ENCODE results near the gene GTPBP6.
"Not testable (repeated sequence)": the region's sequence is repeated elsewhere in the genome, so short reads cannot be mapped to it uniquely, and the experiment has no call there.

Gene GTPBP6

GRCh38 chrX:357693-358471 is 39.3 kb upstream of the GTPBP6 start:
- no peak overlapping the region for H3K27ac ChIP-seq (ENCODE audit: low read length)
- H3K27me3 ChIP-seq (ENCODE audit: control insufficient read depth, insufficient read depth, low read length) = no peaks in the 10 kb centered on the region
- H3K4me1 ChIP-seq (ENCODE audit: control insufficient read depth, low read depth, low read length) = no peaks in the 10 kb centered on the region
- H3K4me3 ChIP-seq (ENCODE audit: low read length) = no peak overlapping the region
- no peak overlapping the region for H3K9ac ChIP-seq (ENCODE audit: low read length)
- H3K36me3 ChIP-seq (ENCODE audit: control insufficient read depth, low read depth, low read length) = peaks cover 13% of the 10 kb centered on the region
- H3K9me3 ChIP-seq (ENCODE audit: control insufficient read depth, low read depth, low read length) = no peaks in the 10 kb centered on the region

DNA sequence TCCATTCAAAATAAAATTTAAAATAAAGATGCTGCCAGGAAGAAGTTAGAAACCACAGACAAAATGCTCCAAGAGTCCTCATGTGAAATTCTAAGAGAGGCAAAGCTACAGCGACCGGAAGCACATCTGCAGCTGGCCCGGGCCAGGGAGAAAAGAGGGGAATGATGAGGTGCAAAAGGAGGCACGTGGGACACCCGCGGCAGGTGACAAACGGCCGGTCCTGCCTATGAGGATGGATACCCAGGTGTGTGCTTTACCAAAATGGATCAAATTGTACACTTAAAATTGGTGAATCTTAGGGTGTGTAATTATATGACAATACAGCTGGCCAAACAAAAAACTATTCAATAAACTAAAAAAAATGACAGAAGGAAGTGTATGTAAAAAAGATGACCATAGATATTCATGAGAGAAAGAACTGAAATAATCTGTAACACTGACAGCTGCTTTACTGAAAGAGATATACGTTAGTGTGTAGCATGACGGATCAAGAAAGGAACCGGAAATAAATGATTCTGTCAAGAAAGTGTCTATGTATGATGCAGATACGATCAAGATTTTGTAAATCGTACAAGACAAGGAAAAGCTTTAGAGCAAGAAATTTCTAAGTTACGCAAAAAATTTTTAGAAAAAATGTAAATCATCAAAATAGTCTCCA is 38.6 kb upstream of the GTPBP6 start:
- peaks cover 18% of the 10 kb centered on the region for H3K36me3 ChIP-seq (ENCODE audit: control insufficient read depth, low read depth, low read length)
- no peak overlapping the region for H3K27ac ChIP-seq (ENCODE audit: low read length)
- H3K4me3 ChIP-seq (ENCODE audit: low read length) = no peak overlapping the region
- no peaks in the 10 kb centered on the region for H3K4me1 ChIP-seq (ENCODE audit: control insufficient read depth, low read depth, low read length)
- no peaks in the 10 kb centered on the region for H3K9me3 ChIP-seq (ENCODE audit: control insufficient read depth, low read depth, low read length)
- H3K27me3 ChIP-seq (ENCODE audit: control insufficient read depth, insufficient read depth, low read length) = no peaks in the 10 kb centered on the region
- H3K9ac ChIP-seq (ENCODE audit: low read length) = no peak overlapping the region

GRCh38 chrX:356385-357034 is 37.9 kb upstream of the GTPBP6 start:
- H3K27ac ChIP-seq (ENCODE audit: low read length) = no peak overlapping the region
- no peaks in the 10 kb centered on the region for H3K27me3 ChIP-seq (ENCODE audit: control insufficient read depth, insufficient read depth, low read length)
- no peaks in the 10 kb centered on the region for H3K9me3 ChIP-seq (ENCODE audit: control insufficient read depth, low read depth, low read length)
- no peak overlapping the region for H3K9ac ChIP-seq (ENCODE audit: low read length)
- H3K36me3 ChIP-seq (ENCODE audit: control insufficient read depth, low read depth, low read length) = peaks cover 18% of the 10 kb centered on the region
- no peak overlapping the region for H3K4me3 ChIP-seq (ENCODE audit: low read length)
- H3K4me1 ChIP-seq (ENCODE audit: control insufficient read depth, low read depth, low read length) = no peaks in the 10 kb centered on the region

DNA sequence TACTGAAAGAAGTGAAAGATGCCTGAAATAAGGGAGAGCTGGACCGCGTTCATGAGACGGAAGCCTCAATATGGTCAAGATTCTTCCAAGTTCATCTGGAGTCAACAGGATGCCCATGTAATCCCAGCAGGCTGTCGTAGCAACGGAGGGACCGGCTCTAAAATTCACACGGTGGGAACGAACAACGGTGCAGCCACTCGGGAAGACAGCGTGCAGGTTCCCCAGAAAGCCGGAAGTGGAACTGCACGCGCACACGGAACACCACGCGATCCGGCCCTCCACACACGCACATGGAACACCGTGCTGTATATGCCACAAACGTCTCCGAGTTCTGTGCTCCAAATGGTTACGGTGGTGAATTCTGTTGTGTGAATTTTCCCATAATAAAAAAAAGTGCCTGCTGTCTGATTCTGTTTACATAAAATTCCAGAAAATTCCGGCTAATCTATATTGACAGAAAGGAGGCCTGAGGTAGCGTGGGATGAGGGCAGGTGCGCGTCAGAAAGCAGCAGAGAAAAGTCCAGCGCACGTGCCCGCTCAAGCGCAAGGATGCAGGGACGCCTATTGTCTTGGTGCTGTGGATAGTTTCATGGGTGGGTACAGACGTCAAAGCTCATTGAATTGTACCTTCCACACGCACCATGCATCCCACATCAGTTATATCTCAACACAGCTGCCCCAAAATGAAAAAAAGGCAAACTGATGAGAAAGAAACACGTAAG is 36.9 kb upstream of the GTPBP6 start:
- no peaks in the 10 kb centered on the region for H3K9me3 ChIP-seq (ENCODE audit: control insufficient read depth, low read depth, low read length)
- H3K4me1 ChIP-seq (ENCODE audit: control insufficient read depth, low read depth, low read length) = no peaks in the 10 kb centered on the region
- no peak overlapping the region for H3K4me3 ChIP-seq (ENCODE audit: low read length)
- no peaks in the 10 kb centered on the region for H3K27me3 ChIP-seq (ENCODE audit: control insufficient read depth, insufficient read depth, low read length)
- H3K27ac ChIP-seq (ENCODE audit: low read length) = no peak overlapping the region
- H3K36me3 ChIP-seq (ENCODE audit: control insufficient read depth, low read depth, low read length) = peaks cover 12% of the 10 kb centered on the region
- no peak overlapping the region for H3K9ac ChIP-seq (ENCODE audit: low read length)

GRCh38 chrX:353566-354535 is 35.3 kb upstream of the GTPBP6 start:
- no peaks in the 10 kb centered on the region for H3K27me3 ChIP-seq (ENCODE audit: control insufficient read depth, insufficient read depth, low read length)
- no peak overlapping the region for H3K27ac ChIP-seq (ENCODE audit: low read length)
- H3K9ac ChIP-seq (ENCODE audit: low read length) = no peak overlapping the region
- no peaks in the 10 kb centered on the region for H3K4me1 ChIP-seq (ENCODE audit: control insufficient read depth, low read depth, low read length)
- peaks cover 4% of the 10 kb centered on the region for H3K36me3 ChIP-seq (ENCODE audit: control insufficient read depth, low read depth, low read length)
- H3K9me3 ChIP-seq (ENCODE audit: control insufficient read depth, low read depth, low read length) = no peaks in the 10 kb centered on the region
- H3K4me3 ChIP-seq (ENCODE audit: low read length) = no peak overlapping the region

GRCh38 chrX:352582-353314 is 34.2 kb upstream of the GTPBP6 start:
- no peak overlapping the region for H3K9ac ChIP-seq (ENCODE audit: low read length)
- H3K36me3 ChIP-seq (ENCODE audit: control insufficient read depth, low read depth, low read length) = peaks cover 4% of the 10 kb centered on the region
- H3K4me1 ChIP-seq (ENCODE audit: control insufficient read depth, low read depth, low read length) = no peaks in the 10 kb centered on the region
- no peak overlapping the region for H3K27ac ChIP-seq (ENCODE audit: low read length)
- H3K27me3 ChIP-seq (ENCODE audit: control insufficient read depth, insufficient read depth, low read length) = no peaks in the 10 kb centered on the region
- H3K9me3 ChIP-seq (ENCODE audit: control insufficient read depth, low read depth, low read length) = no peaks in the 10 kb centered on the region
- no peak overlapping the region for H3K4me3 ChIP-seq (ENCODE audit: low read length)

DNA sequence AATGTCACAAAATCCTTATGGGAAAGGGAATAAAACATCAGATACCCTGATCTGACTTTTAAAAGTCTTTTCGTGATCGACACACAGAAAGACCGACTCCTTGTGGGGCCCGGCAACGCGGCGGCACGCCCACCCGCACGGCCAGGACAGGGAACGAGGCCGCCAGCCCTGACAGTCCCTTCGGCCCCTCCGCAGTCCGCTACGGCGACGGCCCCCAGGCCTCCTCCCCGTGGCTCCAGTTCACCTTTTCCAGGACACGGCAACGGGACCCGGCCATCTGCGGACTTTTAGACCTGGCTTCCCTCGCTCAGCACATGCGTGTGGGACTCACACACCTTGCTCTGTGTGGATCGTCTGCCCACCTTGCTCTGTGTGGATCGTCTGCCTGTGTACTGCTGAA is 33.6 kb upstream of the GTPBP6 start:
- Histone ChIP-seq H3K4me1 (ENCODE audit: control insufficient read depth, low read depth, low read length) (no peaks in the 10 kb centered on the region), H3K27ac (ENCODE audit: low read length) (no peak overlapping the region), H3K27me3 (ENCODE audit: control insufficient read depth, insufficient read depth, low read length) (no peaks in the 10 kb centered on the region), H3K36me3 (ENCODE audit: control insufficient read depth, low read depth, low read length) (peaks cover 4% of the 10 kb centered on the region), H3K4me3 (ENCODE audit: low read length) (no peak overlapping the region), H3K9me3 (ENCODE audit: control insufficient read depth, low read depth, low read length) (no peaks in the 10 kb centered on the region), H3K9ac (ENCODE audit: low read length) (no peak overlapping the region)

DNA sequence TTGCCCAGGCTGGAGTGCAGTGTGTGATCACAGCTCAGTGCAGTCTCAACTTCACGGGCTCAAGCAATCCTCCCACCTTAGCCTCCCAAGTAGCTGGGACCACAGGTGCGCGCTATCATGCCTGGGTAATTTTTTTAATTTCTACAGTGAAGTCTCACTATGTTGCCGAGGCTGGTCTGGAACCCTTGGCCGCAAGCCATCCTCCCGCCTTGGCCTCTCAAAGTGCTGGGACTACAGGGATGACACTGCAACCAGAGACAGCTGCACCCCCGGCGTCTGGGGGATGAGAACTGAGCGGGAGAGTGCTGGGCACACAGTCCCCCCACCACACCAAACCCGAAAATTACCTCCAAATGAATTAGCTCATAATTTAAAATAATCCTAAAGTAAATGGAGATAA is 33.1 kb upstream of the GTPBP6 start:
- Histone ChIP-seq H3K36me3 (ENCODE audit: control insufficient read depth, low read depth, low read length) (peaks cover 4% of the 10 kb centered on the region), H3K9ac (ENCODE audit: low read length) (no peak overlapping the region), H3K9me3 (ENCODE audit: control insufficient read depth, low read depth, low read length) (no peaks in the 10 kb centered on the region), H3K4me1 (ENCODE audit: control insufficient read depth, low read depth, low read length) (no peaks in the 10 kb centered on the region), H3K27me3 (ENCODE audit: control insufficient read depth, insufficient read depth, low read length) (no peaks in the 10 kb centered on the region), H3K4me3 (ENCODE audit: low read length) (no peak overlapping the region), H3K27ac (ENCODE audit: low read length) (no peak overlapping the region)

GRCh38 chrX:351324-351641 is 32.7 kb upstream of the GTPBP6 start:
- not testable (repeated sequence) for H3K4me3 ChIP-seq (ENCODE audit: low read length); H3K9ac ChIP-seq (ENCODE audit: low read length); H3K36me3 ChIP-seq (ENCODE audit: control insufficient read depth, low read depth, low read length); H3K9me3 ChIP-seq (ENCODE audit: control insufficient read depth, low read depth, low read length); H3K4me1 ChIP-seq (ENCODE audit: control insufficient read depth, low read depth, low read length); H3K27me3 ChIP-seq (ENCODE audit: control insufficient read depth, insufficient read depth, low read length); H3K27ac ChIP-seq (ENCODE audit: low read length)

GRCh38 chrX:350534-351323 is 32.1 kb upstream of the GTPBP6 start:
- H3K9me3 ChIP-seq (ENCODE audit: control insufficient read depth, low read depth, low read length) = no peaks in the 10 kb centered on the region
- H3K9ac ChIP-seq (ENCODE audit: low read length) = no peak overlapping the region

More at GRCh38 chrX:350534-351323, 32.1 kb upstream of the GTPBP6 start:
- peaks cover 4% of the 10 kb centered on the region for H3K36me3 ChIP-seq (ENCODE audit: control insufficient read depth, low read depth, low read length)
- H3K4me1 ChIP-seq (ENCODE audit: control insufficient read depth, low read depth, low read length) = no peaks in the 10 kb centered on the region
- no peak overlapping the region for H3K4me3 ChIP-seq (ENCODE audit: low read length)
- H3K27me3 ChIP-seq (ENCODE audit: control insufficient read depth, insufficient read depth, low read length) = no peaks in the 10 kb centered on the region
- no peak overlapping the region for H3K27ac ChIP-seq (ENCODE audit: low read length)

All from iPS-18a (cell line).